C4-2B (cell line): ENCODE data around the gene MEAK7.

Source experiments
- ZFX ChIP-seq: fragments of 450-650 bp; IDR thresholded peaks from 2 replicates; pipeline ENCODE4 v1.6.1; 2017
- TF ChIP-seq, protein P1 (sequence below): fragments of 450-650 bp; conservative IDR thresholded peaks from 2 replicates; pipeline ENCODE4 v1.5.1; 2017; ENCODE audit warnings: mild to moderate bottlenecking

DNA sequence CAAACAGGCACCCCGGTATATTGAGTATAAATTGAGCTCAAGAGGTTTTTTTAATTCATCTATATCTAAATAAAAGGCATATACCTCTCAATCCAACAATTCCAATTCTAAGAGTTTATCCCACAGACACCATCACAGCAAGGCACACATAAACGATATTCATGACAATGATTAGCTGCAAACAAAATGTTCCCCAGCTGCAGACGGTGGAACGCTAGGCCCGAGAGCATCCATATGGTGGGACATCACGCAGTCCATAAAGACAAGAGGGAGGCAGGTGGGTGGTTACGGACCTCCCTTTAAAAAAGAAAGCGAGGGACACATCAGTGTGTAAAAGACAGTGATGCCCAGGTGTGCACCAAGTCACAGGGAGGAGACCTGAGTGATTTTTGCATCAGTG lies 28.1 kb downstream of the MEAK7 start:
- TF ChIP-seq, protein P1, sequence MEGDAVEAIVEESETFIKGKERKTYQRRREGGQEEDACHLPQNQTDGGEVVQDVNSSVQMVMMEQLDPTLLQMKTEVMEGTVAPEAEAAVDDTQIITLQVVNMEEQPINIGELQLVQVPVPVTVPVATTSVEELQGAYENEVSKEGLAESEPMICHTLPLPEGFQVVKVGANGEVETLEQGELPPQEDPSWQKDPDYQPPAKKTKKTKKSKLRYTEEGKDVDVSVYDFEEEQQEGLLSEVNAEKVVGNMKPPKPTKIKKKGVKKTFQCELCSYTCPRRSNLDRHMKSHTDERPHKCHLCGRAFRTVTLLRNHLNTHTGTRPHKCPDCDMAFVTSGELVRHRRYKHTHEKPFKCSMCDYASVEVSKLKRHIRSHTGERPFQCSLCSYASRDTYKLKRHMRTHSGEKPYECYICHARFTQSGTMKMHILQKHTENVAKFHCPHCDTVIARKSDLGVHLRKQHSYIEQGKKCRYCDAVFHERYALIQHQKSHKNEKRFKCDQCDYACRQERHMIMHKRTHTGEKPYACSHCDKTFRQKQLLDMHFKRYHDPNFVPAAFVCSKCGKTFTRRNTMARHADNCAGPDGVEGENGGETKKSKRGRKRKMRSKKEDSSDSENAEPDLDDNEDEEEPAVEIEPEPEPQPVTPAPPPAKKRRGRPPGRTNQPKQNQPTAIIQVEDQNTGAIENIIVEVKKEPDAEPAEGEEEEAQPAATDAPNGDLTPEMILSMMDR: no peak
- TF ChIP-seq ZFX: no peak
